GM21529 (cell line): Measurements from ENCODE around the gene EFTUD2.

Source experiments
- ATAC-seq: cut with Tn5 transposase; IDR thresholded peaks from one replicate; pipeline ENCODE4 v1.9.1; 2021; ENCODE audit not compliant: unreplicated experiment

Gene EFTUD2

GRCh38 chr17:44925731-44926697, 26.8 kb upstream of the EFTUD2 start:
- ATAC-seq, result no peak

GRCh38 chr17:44924107-44924544, 24.9 kb upstream of the EFTUD2 start:
- ATAC-seq, result no peak

- no peak for ATAC-seq
These were observed 23.7 kb upstream of the EFTUD2 start for GRCh38 chr17:44922746-44923470.

- ATAC-seq, result no peak
These were observed 22.9 kb upstream of the EFTUD2 start for GRCh38 chr17:44922136-44922535.

GRCh38 chr17:44921122-44921882, 22.1 kb upstream of the EFTUD2 start:
- no peak for ATAC-seq

GRCh38 chr17:44920565-44920940, 21.3 kb upstream of the EFTUD2 start:
- no peak for ATAC-seq

- ATAC-seq, result peak; percentile 79
These were observed 20.8 kb upstream of the EFTUD2 start for GRCh38 chr17:44919885-44920564.

- ATAC-seq, result no peak
These were observed 20.2 kb upstream of the EFTUD2 start for GRCh38 chr17:44919411-44919810.

- no peak for ATAC-seq
These were observed 18.8 kb upstream of the EFTUD2 start for GRCh38 chr17:44918006-44918405.

- no peak for ATAC-seq
These were observed 18.2 kb upstream of the EFTUD2 start for GRCh38 chr17:44917456-44917855.

- no peak for ATAC-seq
These were observed 17.6 kb upstream of the EFTUD2 start for GRCh38 chr17:44916781-44917241.

- ATAC-seq, result no peak
These were observed 16.9 kb upstream of the EFTUD2 start for GRCh38 chr17:44915862-44916780.

GRCh38 chr17:44915321-44915726, 16.1 kb upstream of the EFTUD2 start, which contains the start of gene GFAP:
Gene GFAP, minus strand, starts transcription at chr17:44915500. Its CDS starts 14 bp downstream, at chr17:44915486.
- ATAC-seq, result no peak

GRCh38 chr17:44914698-44915271, 15.5 kb upstream of the EFTUD2 start:
- ATAC-seq, result no peak

- ATAC-seq, result no peak
These were observed 14.9 kb upstream of the EFTUD2 start for GRCh38 chr17:44914148-44914547.

- ATAC-seq, result no peak
These were observed 14.4 kb upstream of the EFTUD2 start for GRCh38 chr17:44913676-44914075.

GRCh38 chr17:44912763-44913544, 13.7 kb upstream of the EFTUD2 start:
- no peak for ATAC-seq
